SK-N-SH (cell line): ENCODE measurements around the gene CCDC60. TPM values are rescaled to one million over a fixed set of nuclear protein-coding genes. Genes with fewer than 3 reads are reported as not detected.

Experiments
- CTCF ChIA-PET: fragments of 300-600, 350-600 bp; formaldehyde crosslinking; extraction: SDS; loops from one replicate; lab custom pipeline; 2021; lab: Yijun Ruan, JAX
- POLR2A ChIA-PET: fragments of 350-600 bp; sonication (Branson Sonifier 250); formaldehyde crosslinking; extraction: SDS; loops from one replicate; lab custom pipeline; 2020; ENCODE audit warnings: antibody characterized with exemption, inconsistent platforms; lab: Yijun Ruan, JAX
- DNase-seq: peaks from one replicate; pipeline ENCODE4 v3.0.0; 2012
- H2AFZ ChIP-seq: fragments of 200-600 bp; sonication (generic); 2 replicates; pipeline ENCODE4 v1.8.1; 2016; ENCODE audit warnings: antibody characterized with exemption, mild to moderate bottlenecking, low read depth
- H3F3A ChIP-seq: fragments of 200-600 bp; sonication (generic); replicated peaks from 2 replicates; pipeline ENCODE3; 2016; ENCODE audit warnings: antibody characterized with exemption, mild to moderate bottlenecking; ENCODE audit not compliant: insufficient read depth
- H3K27ac ChIP-seq, 2 experiments: fragments of 200-500 bp in 1 of 2; fragments of 200-600 bp in 1 of 2; sonication (Bioruptor generic) in 1 of 2; sonication (generic), shearing (Covaris generic) in 1 of 2; 2 replicates each; pipeline versions ENCODE4 v1.5.1 to v1.6.1; 2014 to 2016; ENCODE audit warnings: low read depth in 2 of 2, inconsistent platforms in 1 of 2, low read length in 1 of 2, mild to moderate bottlenecking in 1 of 2, mixed read lengths in 1 of 2
- H3K27me3 ChIP-seq: fragments of 200-600 bp; sonication (generic), shearing (Covaris generic); 2 replicates; pipeline ENCODE4 v1.6.1; 2016; ENCODE audit warnings: mixed run types; ENCODE audit not compliant: insufficient read depth
- H3K36me3 ChIP-seq, 2 experiments: fragments of 200-500 bp in 1 of 2; fragments of 200-600 bp in 1 of 2; sonication (Bioruptor generic) in 1 of 2; sonication (generic) in 1 of 2; replicated peaks in 1 of 2; 2 replicates each; pipeline versions ENCODE3 to v1.5.1; 2014 to 2016; ENCODE audit warnings: low read length in 1 of 2, mild to moderate bottlenecking in 1 of 2; ENCODE audit not compliant: insufficient read depth in 2 of 2, control insufficient read depth in 1 of 2
- H3K4me1 ChIP-seq, 2 experiments: fragments of 200-500 bp in 1 of 2; fragments of 200-600 bp in 1 of 2; sonication (Bioruptor generic) in 1 of 2; sonication (generic), shearing (Covaris generic) in 1 of 2; 2 replicates each; pipeline versions ENCODE4 v1.5.1 to v1.6.1; 2014 to 2016; ENCODE audit warnings: low read depth in 1 of 2, low read length in 1 of 2, mixed run types in 1 of 2; ENCODE audit not compliant: insufficient read depth in 2 of 2, control insufficient read depth in 1 of 2
- H3K4me2 ChIP-seq: fragments of 200-600 bp; sonication (generic), shearing (Covaris generic); 2 replicates; pipeline ENCODE4 v1.6.1; 2017; ENCODE audit warnings: mixed run types
- H3K4me3 ChIP-seq, 2 experiments: fragments of 200-500 bp in 1 of 2; fragments of 200-600 bp in 1 of 2; sonication (Bioruptor generic) in 1 of 2; sonication (generic), shearing (Covaris generic) in 1 of 2; 2 replicates each; pipeline versions ENCODE4 v1.5.1 to v1.8.1; 2014 to 2016; ENCODE audit warnings: low read depth in 2 of 2, inconsistent platforms in 1 of 2, low read length in 1 of 2, mild to moderate bottlenecking in 1 of 2, mixed read lengths in 1 of 2, moderate library complexity in 1 of 2
- H3K79me2 ChIP-seq: fragments of 200-600 bp; sonication (generic); 2 replicates; pipeline ENCODE4 v1.8.1; 2017; ENCODE audit warnings: mild to moderate bottlenecking; ENCODE audit not compliant: insufficient read depth
- H3K9ac ChIP-seq: fragments of 200-600 bp; sonication (generic); 2 replicates; pipeline ENCODE4 v1.6.1; 2017; ENCODE audit warnings: mixed run types
- H3K9me2 ChIP-seq: fragments of 200-600 bp; sonication (generic); 2 replicates; pipeline ENCODE4 v1.6.1; 2017; ENCODE audit warnings: mixed run types
- H3K9me3 ChIP-seq: fragments of 200-600 bp; sonication (generic); 2 replicates; pipeline ENCODE4 v1.6.1; 2017; ENCODE audit warnings: mixed run types, mild to moderate bottlenecking, moderate library complexity
- H4K20me1 ChIP-seq: fragments of 200-600 bp; sonication (generic); 2 replicates; pipeline ENCODE4 v1.6.1; 2017; ENCODE audit warnings: mild to moderate bottlenecking, mixed run types; ENCODE audit not compliant: insufficient read depth
- ELF1 ChIP-seq: IDR thresholded peaks from 2 replicates; pipeline ENCODE4 v1.4.0; 2012
- EP300 ChIP-seq, 2 experiments: IDR thresholded peaks; 2 replicates each; pipeline versions ENCODE4 v1.4.0 to v1.6.1; 2012; ENCODE audit warnings: borderline replicate concordance in 1 of 2, low read depth in 1 of 2, low read length in 1 of 2
- EZH2phosphoT487 ChIP-seq: fragments of 200-600 bp; sonication (generic); IDR thresholded peaks from 2 replicates; pipeline ENCODE4 v1.6.1; 2017; ENCODE audit warnings: low read depth, mixed run types, mild to moderate bottlenecking, antibody characterized with exemption, moderate library complexity, borderline replicate concordance
- FOSL2 ChIP-seq: IDR thresholded peaks from 2 replicates; pipeline ENCODE4 v1.4.0; 2012; ENCODE audit warnings: low read depth, mild to moderate bottlenecking, moderate library complexity, borderline replicate concordance
- FOXJ3 ChIP-seq: sonication (generic); formaldehyde crosslinking; IDR thresholded peaks from 2 replicates; pipeline ENCODE4 v1.5.1; 2020; ENCODE audit warnings: mild to moderate bottlenecking, missing genetic modification reagents
- GABPA ChIP-seq: IDR thresholded peaks from 2 replicates; pipeline ENCODE4 v1.4.0; 2012; ENCODE audit warnings: low read depth, mild to moderate bottlenecking
- GATA2 ChIP-seq: sonication (generic); formaldehyde crosslinking; IDR thresholded peaks from 2 replicates; pipeline ENCODE4 v1.5.0; 2020; ENCODE audit warnings: mild to moderate bottlenecking, missing genetic modification reagents
- IRF3 ChIP-seq: fragments of 150-350 bp; IDR thresholded peaks from 2 replicates; pipeline ENCODE4 v1.6.1; 2016; ENCODE audit warnings: mild to moderate bottlenecking, low read depth, low read length
- MAX ChIP-seq: IDR thresholded peaks from 2 replicates; pipeline ENCODE4 v1.4.0; 2012; ENCODE audit warnings: low read depth
- MEF2A ChIP-seq: IDR thresholded peaks from 2 replicates; pipeline ENCODE4 v1.4.0; 2012; ENCODE audit warnings: low read depth, borderline replicate concordance
- NFIC ChIP-seq: IDR thresholded peaks from 2 replicates; pipeline ENCODE4 v1.4.0; 2012; ENCODE audit warnings: borderline replicate concordance
- NRF1 ChIP-seq: IDR thresholded peaks from 2 replicates; pipeline ENCODE4 v1.6.1; 2012; ENCODE audit warnings: low read depth, mild to moderate bottlenecking, low read length
- POLR2AphosphoS5 ChIP-seq: IDR thresholded peaks from 2 replicates; pipeline ENCODE4 v1.6.1; 2012; ENCODE audit warnings: low read depth, low read length
- RCOR1 ChIP-seq: fragments of 150-350 bp; IDR thresholded peaks from 2 replicates; pipeline ENCODE4 v1.6.1; 2017; ENCODE audit warnings: antibody characterized with exemption, low read length
- RFX5 ChIP-seq: IDR thresholded peaks from 2 replicates; pipeline ENCODE4 v1.6.1; 2012; ENCODE audit warnings: mild to moderate bottlenecking, improper control_type of control experiment, low read length
- RXRA ChIP-seq: IDR thresholded peaks from 2 replicates; pipeline ENCODE4 v1.4.0; 2012; ENCODE audit warnings: low read depth, mild to moderate bottlenecking, borderline replicate concordance
- SIN3A ChIP-seq: IDR thresholded peaks from 2 replicates; pipeline ENCODE4 v1.6.1; 2012; ENCODE audit warnings: low read depth, mild to moderate bottlenecking, low read length, moderate library complexity, borderline replicate concordance
- SMC3 ChIP-seq: IDR thresholded peaks from 2 replicates; pipeline ENCODE4 v1.6.1; 2012; ENCODE audit warnings: low read depth, low read length, improper control_type of control experiment
- TCF12 ChIP-seq: IDR thresholded peaks from 2 replicates; pipeline ENCODE4 v1.4.0; 2012
- TEAD4 ChIP-seq: IDR thresholded peaks from 2 replicates; pipeline ENCODE4 v1.4.0; 2012; ENCODE audit warnings: mild to moderate bottlenecking, borderline replicate concordance; ENCODE audit not compliant: insufficient read depth
- USF1 ChIP-seq: IDR thresholded peaks from 2 replicates; pipeline ENCODE4 v1.4.0; 2012; ENCODE audit warnings: low read depth, borderline replicate concordance
- USF2 ChIP-seq: fragments of 150-350 bp; IDR thresholded peaks from 2 replicates; pipeline ENCODE4 v1.6.1; 2017; ENCODE audit warnings: antibody characterized with exemption, low read length, low read depth, borderline replicate concordance
- WGBS: methylation state at CpG from one replicate; pipeline ENCODE4 v1.1.6; 2017; ENCODE audit warnings: low lambda C conversion rate; 5-methylcytosine and 5-hydroxymethylcytosine counted together
- polyA plus RNA-seq, 3 experiments: library from polyadenylated mRNA; depleted of rRNA; stranded (reverse); fragments of >200 nt; gene quantifications; 2 replicates each; pipeline ENCODE4 v1.2.3, GENCODE V29; 2012

Gene CCDC60
- polyA plus RNA-seq, 1 of the 3 experiments (the other 2 are of a cell fraction), result not detected

GRCh38 chr12:119378903-119379302 lies 44.4 kb downstream of the CCDC60 start:
- H3K4me1 ChIP-seq, result no peaks in the 10 kb centered on the region
- H3K27me3 ChIP-seq, result no peaks in the 10 kb centered on the region
- 17% methylated on average over 4 of the region's 4 CpGs for WGBS
- POLR2A ChIA-PET, result no interaction called here
- H3K36me3 ChIP-seq, result no peaks in the 10 kb centered on the region
- no peak overlapping the region for H3K9ac ChIP-seq
- H3K79me2 ChIP-seq, result no peaks in the 10 kb centered on the region
- CTCF ChIA-PET, result interaction anchor here (1.8 kb wide), 1 partner anchor 10 kb away, joined by 7 read pairs; no protein-coding TSS in a partner anchor
- no peaks in the 10 kb centered on the region for H4K20me1 ChIP-seq
- no peak overlapping the region for H3K27ac ChIP-seq
- H3K9me2 ChIP-seq, result no peaks in the 10 kb centered on the region
- DNase-seq, result no peak
- no peak overlapping the region for H2AFZ ChIP-seq
- no peak for TF ChIP-seq NRF1
- TF ChIP-seq IRF3, result no peak
- TF ChIP-seq NFIC, result no peak
- TF ChIP-seq EP300 (IDR thresholded peaks at IDR 0.05; ENCODE audit: borderline replicate concordance in 1 of 2, low read depth in 1 of 2, low read length in 1 of 2), result no peak
- TF ChIP-seq TEAD4, result no peak
- no peak for TF ChIP-seq FOXJ3 (CRISPR knock-in tag)
- TF ChIP-seq RXRA, result no peak
- TF ChIP-seq MEF2A, result no peak
- no peak for TF ChIP-seq GATA2
- TF ChIP-seq RFX5, result no peak
- no peak for TF ChIP-seq USF2
- no peak for TF ChIP-seq ELF1
- TF ChIP-seq FOSL2, result no peak
- H3F3A ChIP-seq, result no peaks in the 10 kb centered on the region
- H3K4me2 ChIP-seq, result no peak overlapping the region
- no peaks in the 10 kb centered on the region for H3K9me3 ChIP-seq
- no peak overlapping the region for H3K4me3 ChIP-seq

GRCh38 chr12:119381471-119382235 lies 47.1 kb downstream of the CCDC60 start:
- Histone ChIP-seq H3K27me3 (no peaks in the 10 kb centered on the region), H3K9me2 (no peaks in the 10 kb centered on the region), H3K9me3 (no peaks in the 10 kb centered on the region), H3K9ac (no peak overlapping the region), H4K20me1 (no peaks in the 10 kb centered on the region), H3K4me1 (no peaks in the 10 kb centered on the region), H3K4me2 (no peak overlapping the region), H2AFZ (no peak overlapping the region), H3K36me3 (no peaks in the 10 kb centered on the region), H3K4me3 (no peak overlapping the region), H3K27ac (no peak overlapping the region), H3F3A (no peaks in the 10 kb centered on the region), H3K79me2 (no peaks in the 10 kb centered on the region)
- no peak for DNase-seq
- POLR2A ChIA-PET, result no interaction called here
- 21% methylated on average over 5 of the region's 5 CpGs for WGBS
- TF ChIP-seq SIN3A (no peak), GATA2 (no peak), GABPA (no peak), NRF1 (no peak), FOXJ3 (CRISPR knock-in tag) (no peak), FOSL2 (no peak), MAX (no peak), RFX5 (no peak), EP300 (IDR thresholded peaks at IDR 0.05; ENCODE audit: borderline replicate concordance in 1 of 2, low read depth in 1 of 2, low read length in 1 of 2) (no peak), EZH2phosphoT487 (no peak), RCOR1 (no peak), USF1 (no peak), POLR2AphosphoS5 (no peak), TCF12 (no peak), IRF3 (no peak), SMC3 (no peak)
- CTCF ChIA-PET, result interaction anchor here (1.6 to 2.2 kb wide), 2 partner anchors 9 to 32 kb away, joined by 3 to 7 read pairs; no protein-coding TSS in a partner anchor
